Hematopoietic multipotent progenitor cell treated with erythropoietin and hydrocortisone succinate and interleukin-3 and kit ligand, for 17 days (in vitro differentiated cells): ENCODE measurements around the gene SUV39H1.
A peak's percentile ranks its signal among the peaks of the same experiment; 100 is the strongest.
"Not testable (repeated sequence)": the region's sequence is repeated elsewhere in the genome, so short reads cannot be mapped to it uniquely, and the experiment has no call there.

Experiments
- DNase-seq: peaks from one replicate; pipeline ENCODE4 v3.0.0-alpha.2; 2015; ENCODE audit warnings: low spot score

The SUV39H1 gene

GRCh38 chrX:48688531-48689150 lies 7.9 kb upstream of the SUV39H1 start:
- no peak for DNase-seq

GRCh38 chrX:48689208-48689920 lies 7.2 kb upstream of the SUV39H1 start:
- no peak for DNase-seq

GRCh38 chrX:48691746-48692145 lies 4.8 kb upstream of the SUV39H1 start:
- not testable (repeated sequence) for DNase-seq

GRCh38 chrX:48694776-48695533 lies 1.6 kb upstream of the SUV39H1 start:
- no peak for DNase-seq

- no peak for DNase-seq
These were observed 1.0 kb upstream of the SUV39H1 start for GRCh38 chrX:48695534-48695896.

GRCh38 chrX:48695925-48696300 lies 621 bp upstream of the SUV39H1 start:
- DNase-seq: no peak

- peak; percentile 39 for DNase-seq
These were observed 584 bp downstream of the SUV39H1 start for GRCh38 chrX:48696909-48697727.

- DNase-seq: no peak
These were observed 1.8 kb downstream of the SUV39H1 start for GRCh38 chrX:48698306-48698705.

- DNase-seq: no peak
These were observed 3.7 kb downstream of the SUV39H1 start for GRCh38 chrX:48700246-48700645.

- DNase-seq: no peak
These were observed 4.6 kb downstream of the SUV39H1 start for GRCh38 chrX:48700951-48701653.

- DNase-seq: peak; percentile 56
These were observed 5.5 kb downstream of the SUV39H1 start for GRCh38 chrX:48702032-48702431.

- no peak for DNase-seq
These were observed 6.2 kb downstream of the SUV39H1 start for GRCh38 chrX:48702716-48703115.

GRCh38 chrX:48703228-48703627 lies 6.7 kb downstream of the SUV39H1 start:
- no peak for DNase-seq

GRCh38 chrX:48703642-48704481 lies 7.3 kb downstream of the SUV39H1 start:
- DNase-seq: no peak

- DNase-seq: no peak
These were observed 9.3 kb downstream of the SUV39H1 start for GRCh38 chrX:48705871-48706270.

GRCh38 chrX:48709522-48710112 lies 13.1 kb downstream of the SUV39H1 start:
- DNase-seq: no peak

GRCh38 chrX:48711162-48711928 lies 14.8 kb downstream of the SUV39H1 start:
- DNase-seq: no peak

- DNase-seq: no peak
These were observed 15.5 kb downstream of the SUV39H1 start for GRCh38 chrX:48711929-48712505.

GRCh38 chrX:48713847-48714246 lies 17.3 kb downstream of the SUV39H1 start:
- no peak for DNase-seq
